ENCODE measurements around the gene CLMN.

The CLMN gene

GRCh38 chr14:95191445-95192199 lies 128.1 kb downstream of the CLMN start:
- Histone ChIP-seq H3K4me3 (ENCODE audit: low read length) (no peak overlapping the region), H3K36me3 (ENCODE audit: insufficient read depth, low read length) (no peaks in the 10 kb centered on the region), H3K9me3 (ENCODE audit: low read length) (no peaks in the 10 kb centered on the region), H2AFZ (ENCODE audit: low read depth, low read length) (no peak overlapping the region), H3K27me3 (ENCODE audit: insufficient read depth, low read length) (no peaks in the 10 kb centered on the region), H3K4me1 (ENCODE audit: insufficient read depth, low read length) (no peaks in the 10 kb centered on the region)

GRCh38 chr14:95190857-95191256 lies 128.9 kb downstream of the CLMN start:
- H3K9me3 ChIP-seq (ENCODE audit: low read length), result no peaks in the 10 kb centered on the region
- H3K36me3 ChIP-seq (ENCODE audit: insufficient read depth, low read length), result no peaks in the 10 kb centered on the region
- no peaks in the 10 kb centered on the region for H3K27me3 ChIP-seq (ENCODE audit: insufficient read depth, low read length)
- no peak overlapping the region for H3K4me3 ChIP-seq (ENCODE audit: low read length)
- H3K4me1 ChIP-seq (ENCODE audit: insufficient read depth, low read length), result no peaks in the 10 kb centered on the region
- no peak overlapping the region for H2AFZ ChIP-seq (ENCODE audit: low read depth, low read length)

GRCh38 chr14:95190346-95190840 lies 129.3 kb downstream of the CLMN start:
- no peak overlapping the region for H2AFZ ChIP-seq (ENCODE audit: low read depth, low read length)
- H3K36me3 ChIP-seq (ENCODE audit: insufficient read depth, low read length), result no peaks in the 10 kb centered on the region
- H3K9me3 ChIP-seq (ENCODE audit: low read length), result no peaks in the 10 kb centered on the region
- no peaks in the 10 kb centered on the region for H3K4me1 ChIP-seq (ENCODE audit: insufficient read depth, low read length)
- H3K4me3 ChIP-seq (ENCODE audit: low read length), result no peak overlapping the region
- no peaks in the 10 kb centered on the region for H3K27me3 ChIP-seq (ENCODE audit: insufficient read depth, low read length)

GRCh38 chr14:95189367-95190132 lies 130.2 kb downstream of the CLMN start:
- H3K27me3 ChIP-seq (ENCODE audit: insufficient read depth, low read length), result no peaks in the 10 kb centered on the region
- no peaks in the 10 kb centered on the region for H3K36me3 ChIP-seq (ENCODE audit: insufficient read depth, low read length)

GRCh38 chr14:95188380-95188779 lies 131.3 kb downstream of the CLMN start:
- Histone ChIP-seq H3K9me3 (ENCODE audit: low read length) (no peaks in the 10 kb centered on the region), H3K27me3 (ENCODE audit: insufficient read depth, low read length) (no peaks in the 10 kb centered on the region), H3K4me3 (ENCODE audit: low read length) (no peak overlapping the region), H2AFZ (ENCODE audit: low read depth, low read length) (no peak overlapping the region), H3K36me3 (ENCODE audit: insufficient read depth, low read length) (no peaks in the 10 kb centered on the region), H3K4me1 (ENCODE audit: insufficient read depth, low read length) (no peaks in the 10 kb centered on the region)

More at GRCh38 chr14:95189367-95190132, 130.2 kb downstream of the CLMN start:
- Histone ChIP-seq H3K4me1 (ENCODE audit: insufficient read depth, low read length) (no peaks in the 10 kb centered on the region), H2AFZ (ENCODE audit: low read depth, low read length) (no peak overlapping the region), H3K9me3 (ENCODE audit: low read length) (no peaks in the 10 kb centered on the region), H3K4me3 (ENCODE audit: low read length) (no peak overlapping the region)

GRCh38 chr14:95185767-95186392 lies 133.8 kb downstream of the CLMN start:
- no peak overlapping the region for H2AFZ ChIP-seq (ENCODE audit: low read depth, low read length)
- H3K4me1 ChIP-seq (ENCODE audit: insufficient read depth, low read length), result no peaks in the 10 kb centered on the region
- H3K9me3 ChIP-seq (ENCODE audit: low read length), result no peaks in the 10 kb centered on the region
- H3K36me3 ChIP-seq (ENCODE audit: insufficient read depth, low read length), result no peaks in the 10 kb centered on the region
- no peak overlapping the region for H3K4me3 ChIP-seq (ENCODE audit: low read length)
- no peaks in the 10 kb centered on the region for H3K27me3 ChIP-seq (ENCODE audit: insufficient read depth, low read length)

- Histone ChIP-seq H3K4me1 (ENCODE audit: insufficient read depth, low read length) (no peaks in the 10 kb centered on the region), H2AFZ (ENCODE audit: low read depth, low read length) (no peak overlapping the region), H3K36me3 (ENCODE audit: insufficient read depth, low read length) (no peaks in the 10 kb centered on the region), H3K4me3 (ENCODE audit: low read length) (no peak overlapping the region), H3K27me3 (ENCODE audit: insufficient read depth, low read length) (no peaks in the 10 kb centered on the region), H3K9me3 (ENCODE audit: low read length) (no peaks in the 10 kb centered on the region)
Observed at GRCh38 chr14:95185033-95185766, 134.5 kb downstream of the CLMN start.

- H2AFZ ChIP-seq (ENCODE audit: low read depth, low read length), result no peak overlapping the region
- H3K36me3 ChIP-seq (ENCODE audit: insufficient read depth, low read length), result no peaks in the 10 kb centered on the region
- no peaks in the 10 kb centered on the region for H3K27me3 ChIP-seq (ENCODE audit: insufficient read depth, low read length)
- no peaks in the 10 kb centered on the region for H3K4me1 ChIP-seq (ENCODE audit: insufficient read depth, low read length)
- H3K9me3 ChIP-seq (ENCODE audit: low read length), result no peaks in the 10 kb centered on the region
- H3K4me3 ChIP-seq (ENCODE audit: low read length), result no peak overlapping the region
Observed at GRCh38 chr14:95184413-95184790, 135.3 kb downstream of the CLMN start.

- Histone ChIP-seq H2AFZ (ENCODE audit: low read depth, low read length) (no peak overlapping the region), H3K9me3 (ENCODE audit: low read length) (no peaks in the 10 kb centered on the region), H3K36me3 (ENCODE audit: insufficient read depth, low read length) (no peaks in the 10 kb centered on the region), H3K4me1 (ENCODE audit: insufficient read depth, low read length) (no peaks in the 10 kb centered on the region), H3K4me3 (ENCODE audit: low read length) (no peak overlapping the region), H3K27me3 (ENCODE audit: insufficient read depth, low read length) (no peaks in the 10 kb centered on the region)
Observed at GRCh38 chr14:95183532-95184412, 135.9 kb downstream of the CLMN start.

GRCh38 chr14:95183082-95183481 lies 136.6 kb downstream of the CLMN start:
- Histone ChIP-seq H3K9me3 (ENCODE audit: low read length) (no peaks in the 10 kb centered on the region), H3K4me3 (ENCODE audit: low read length) (no peak overlapping the region), H2AFZ (ENCODE audit: low read depth, low read length) (no peak overlapping the region), H3K4me1 (ENCODE audit: insufficient read depth, low read length) (no peaks in the 10 kb centered on the region), H3K27me3 (ENCODE audit: insufficient read depth, low read length) (no peaks in the 10 kb centered on the region), H3K36me3 (ENCODE audit: insufficient read depth, low read length) (no peaks in the 10 kb centered on the region)

GRCh38 chr14:95182379-95182778 lies 137.3 kb downstream of the CLMN start:
- no peaks in the 10 kb centered on the region for H3K36me3 ChIP-seq (ENCODE audit: insufficient read depth, low read length)
- H3K27me3 ChIP-seq (ENCODE audit: insufficient read depth, low read length), result no peaks in the 10 kb centered on the region
- no peak overlapping the region for H2AFZ ChIP-seq (ENCODE audit: low read depth, low read length)
- no peak overlapping the region for H3K4me3 ChIP-seq (ENCODE audit: low read length)
- no peaks in the 10 kb centered on the region for H3K9me3 ChIP-seq (ENCODE audit: low read length)
- no peaks in the 10 kb centered on the region for H3K4me1 ChIP-seq (ENCODE audit: insufficient read depth, low read length)
